ENCODE results near the gene CATSPER3.

GRCh38 chr5:135029477-135030122 is 61.9 kb downstream of the CATSPER3 start:
- TF ChIP-seq CTCF (conservative IDR thresholded peaks at IDR 0.05; ENCODE audit: low read length) (no peak), EZH2phosphoT487 (IDR thresholded peaks at IDR 0.05; ENCODE audit: borderline replicate concordance) (no peak)

Measured in Loucy (cell line).